HepG2 (cell line): ENCODE data around the gene IKZF3. TPM values are rescaled to one million over a fixed set of nuclear protein-coding genes. Genes with fewer than 3 reads are reported as not detected.
A peak's percentile ranks its signal among the peaks of the same experiment; 100 is the strongest.

Experiments used
- ATAD3A ChIP-seq: sonication (generic); formaldehyde crosslinking; IDR thresholded peaks from 2 replicates; pipeline ENCODE4 v1.4.0; 2020; ENCODE audit warnings: missing genetic modification reagents
- ATF7 ChIP-seq, 2 experiments: fragments of 450-650 bp in 1 of 2; sonication (generic) in 1 of 2; formaldehyde crosslinking in 1 of 2; IDR thresholded peaks; 2 replicates each; pipeline versions ENCODE4 v1.4.0 to v1.6.1; 2016 to 2020; ENCODE audit warnings: antibody characterized with exemption in 1 of 2, mild to moderate bottlenecking in 1 of 2, missing genetic modification reagents in 1 of 2
- CEBPG ChIP-seq: IDR thresholded peaks from 2 replicates; pipeline ENCODE4 v1.6.1; 2016
- CHD4 ChIP-seq: fragments of 200-600 bp; sonication (generic); IDR thresholded peaks from 2 replicates; pipeline ENCODE4 v1.7.0; 2017; ENCODE audit warnings: mild to moderate bottlenecking, low read length, borderline replicate concordance
- DZIP1 ChIP-seq: sonication (generic); formaldehyde crosslinking; IDR thresholded peaks from 2 replicates; pipeline ENCODE4 v1.5.0; 2020; ENCODE audit warnings: mild to moderate bottlenecking, missing genetic modification reagents
- KDM1A ChIP-seq: IDR thresholded peaks from 2 replicates; pipeline ENCODE4 v1.6.1; 2016; ENCODE audit warnings: missing compliant biosample characterization
- KLF11 ChIP-seq: IDR thresholded peaks from 2 replicates; pipeline ENCODE4 v1.6.1; 2016; ENCODE audit warnings: missing compliant biosample characterization
- MAX ChIP-seq: IDR thresholded peaks from 2 replicates; pipeline ENCODE4 v1.6.1; 2012; ENCODE audit warnings: inconsistent platforms
- MTA3 ChIP-seq: sonication (generic); formaldehyde crosslinking; IDR thresholded peaks from 2 replicates; pipeline ENCODE4 v1.4.0; 2020; ENCODE audit warnings: missing genetic modification reagents
- NCOR1 ChIP-seq: fragments of 200-600 bp; sonication (generic); IDR thresholded peaks from 2 replicates; pipeline ENCODE4 v1.7.0; 2017; ENCODE audit warnings: antibody characterized with exemption, low read length, borderline replicate concordance
- NFYC ChIP-seq: IDR thresholded peaks from 2 replicates; pipeline ENCODE4 v1.6.1; 2016; ENCODE audit warnings: missing genetic modification reagents, missing compliant biosample characterization
- NR2F2 ChIP-seq: IDR thresholded peaks from 2 replicates; pipeline ENCODE4 v1.6.1; 2012; ENCODE audit warnings: low read depth, inconsistent platforms, borderline replicate concordance
- PHF8 ChIP-seq: sonication (generic); formaldehyde crosslinking; IDR thresholded peaks from 2 replicates; pipeline ENCODE4 v1.5.0; 2020; ENCODE audit warnings: missing genetic modification reagents
- PREB ChIP-seq: sonication (generic); formaldehyde crosslinking; IDR thresholded peaks from 2 replicates; pipeline ENCODE4 v1.4.0; 2020; ENCODE audit warnings: missing genetic modification reagents
- SNAI1 ChIP-seq: sonication (generic); formaldehyde crosslinking; IDR thresholded peaks from 2 replicates; pipeline ENCODE4 v1.5.0; 2020; ENCODE audit warnings: mild to moderate bottlenecking, missing genetic modification reagents, borderline replicate concordance
- TARDBP ChIP-seq: sonication (generic); formaldehyde crosslinking; IDR thresholded peaks from 2 replicates; pipeline ENCODE4 v1.8.0; 2022; ENCODE audit warnings: mild to moderate bottlenecking, missing genetic modification reagents
- TOE1 ChIP-seq: sonication (generic); formaldehyde crosslinking; IDR thresholded peaks from 2 replicates; pipeline ENCODE4 v1.4.0; 2020; ENCODE audit warnings: mild to moderate bottlenecking, missing genetic modification reagents
- TP53 ChIP-seq: sonication (generic); formaldehyde crosslinking; conservative IDR thresholded peaks from 2 replicates; pipeline ENCODE4 v1.4.0; 2020; ENCODE audit warnings: missing genetic modification reagents
- TRIM24 ChIP-seq: sonication (generic); formaldehyde crosslinking; IDR thresholded peaks from 2 replicates; pipeline ENCODE4 v1.8.0; 2022; ENCODE audit warnings: mild to moderate bottlenecking, missing genetic modification reagents
- ZFAT ChIP-seq: sonication (generic); formaldehyde crosslinking; conservative IDR thresholded peaks from 2 replicates; pipeline ENCODE4 v1.8.1; 2023; ENCODE audit warnings: missing genetic modification reagents, inconsistent platforms
- ZNF101 ChIP-seq: sonication (generic); formaldehyde crosslinking; IDR thresholded peaks from 2 replicates; pipeline ENCODE4 v1.4.0; 2020; ENCODE audit warnings: mild to moderate bottlenecking, low read depth, missing genetic modification reagents, borderline replicate concordance
- ZNF256 ChIP-seq: sonication (generic); formaldehyde crosslinking; conservative IDR thresholded peaks from 2 replicates; pipeline ENCODE4 v1.4.0; 2020; ENCODE audit warnings: missing genetic modification reagents
- ZNF30 ChIP-seq: sonication (generic); formaldehyde crosslinking; IDR thresholded peaks from 2 replicates; pipeline ENCODE4 v1.5.0; 2020; ENCODE audit warnings: mild to moderate bottlenecking, missing genetic modification reagents
- ZNF7 ChIP-seq: IDR thresholded peaks from 2 replicates; pipeline ENCODE4 v1.6.1; 2016; ENCODE audit warnings: missing biosample characterization, missing genetic modification reagents
- ZNF740 ChIP-seq: sonication (generic); formaldehyde crosslinking; IDR thresholded peaks from 2 replicates; pipeline ENCODE4 v1.4.0; 2020; ENCODE audit warnings: missing genetic modification reagents
- ZNF772 ChIP-seq: sonication (generic); formaldehyde crosslinking; IDR thresholded peaks from 2 replicates; pipeline ENCODE4 v1.5.0; 2020; ENCODE audit warnings: mild to moderate bottlenecking, missing genetic modification reagents
- ZNF891 ChIP-seq: sonication (generic); formaldehyde crosslinking; IDR thresholded peaks from 2 replicates; pipeline ENCODE4 v1.5.0; 2020; ENCODE audit warnings: mild to moderate bottlenecking, missing genetic modification reagents
- ZSCAN12 ChIP-seq: sonication (generic); formaldehyde crosslinking; IDR thresholded peaks from 2 replicates; pipeline ENCODE4 v1.9.0; 2021; ENCODE audit warnings: mild to moderate bottlenecking, missing genetic modification reagents
- ZSCAN31 ChIP-seq: sonication (generic); formaldehyde crosslinking; IDR thresholded peaks from 2 replicates; pipeline ENCODE4 v1.5.0; 2020; ENCODE audit warnings: low read depth, mild to moderate bottlenecking, missing genetic modification reagents
- polyA plus RNA-seq, 8 experiments: library from polyadenylated mRNA; depleted of rRNA in 3 of 8; stranded (reverse) in 7 of 8; unstranded in 1 of 8; fragments of >200 nt; fragmentation: Illumina TruSeq in 4 of 8; extraction: Trizol in 4 of 8; gene quantifications; 2 replicates each; pipeline versions ENCODE4 v1.2.1 to v1.2.3, GENCODE V29; 2011 to 2016; ENCODE audit warnings: low read depth in 4 of 8, missing spikeins in 1 of 8, mixed read lengths in 1 of 8; ENCODE audit not compliant: insufficient read depth in 1 of 8
- total RNA-seq, 5 experiments: library from RNA; depleted of rRNA; stranded (reverse); fragments of >200 nt; fragmentation: Illumina TruSeq; extraction: Trizol; gene quantifications; 2 replicates each; pipeline ENCODE4 v1.2.3, GENCODE V29; 2016; ENCODE audit warnings: low read depth in 1 of 5

IKZF3 gene
- total and polyA plus RNA-seq, 2 of the 13 experiments (the other 11 are each of a cell fraction or from before 2014, with no cell fraction given) = not detected

GRCh38 chr17:39730095-39730921 lies 133.8 kb downstream of the IKZF3 start, which contains the start of gene MIEN1 (continued):
- TF ChIP-seq DZIP1 (CRISPR knock-in tag) = peak; percentile 95
- no peak for TF ChIP-seq NCOR1
- TF ChIP-seq PREB (CRISPR knock-in tag) = no peak
- TF ChIP-seq ZNF30 (CRISPR knock-in tag) = no peak
- TF ChIP-seq CHD4 = no peak
- TF ChIP-seq MAX = peak; percentile 81
- TF ChIP-seq ZNF101 (CRISPR knock-in tag) = no peak
- TF ChIP-seq ZNF891 = peak; percentile 95
- peak; percentile 91; the same call in 1 of the 2 replicates for TF ChIP-seq TARDBP (CRISPR knock-in tag)
- no peak for TF ChIP-seq TRIM24 (CRISPR knock-in tag)
- TF ChIP-seq ZSCAN31 (CRISPR knock-in tag) = peak; percentile 66
- no peak for TF ChIP-seq ZNF740 (CRISPR knock-in tag)
- no peak for TF ChIP-seq ZSCAN12 (CRISPR knock-in tag)
- TF ChIP-seq ZNF772 (CRISPR knock-in tag) = peak; percentile 72; the same call in 1 of the 2 replicates
- no peak; the same call in 1 of the 2 replicates for TF ChIP-seq ZNF256
- TF ChIP-seq ZFAT = no peak
- 0 out of 2 replicates have a peak, but pooled peaks have one; percentile 28 for TF ChIP-seq NR2F2
- no peak for TF ChIP-seq KLF11 (CRISPR knock-in tag)
- no peak for TF ChIP-seq ATAD3A
- TF ChIP-seq CEBPG (CRISPR knock-in tag) = peak; percentile 36; the same call in 1 of the 2 replicates
- 0 out of 2 replicates have a peak, but pooled peaks have one; percentile 17 for TF ChIP-seq TOE1
- no peak for TF ChIP-seq ATF7 (IDR thresholded peaks at IDR 0.05)
- peak; percentile 73 for TF ChIP-seq ATF7 (CRISPR knock-in tag; IDR thresholded peaks at IDR 0.05)
- no peak for TF ChIP-seq MTA3 (CRISPR knock-in tag)
- 0 out of 2 replicates have a peak, but pooled peaks have one; percentile 18 for TF ChIP-seq TP53 (CRISPR knock-in tag)
- peak; percentile 90 for TF ChIP-seq PHF8 (CRISPR knock-in tag)
- TF ChIP-seq KDM1A (CRISPR knock-in tag) = peak; percentile 16; the same call in 1 of the 2 replicates
- no peak for TF ChIP-seq ZNF7
- peak; percentile 21; the same call in 1 of the 2 replicates for TF ChIP-seq SNAI1
- peak; percentile 51; the same call in 1 of the 2 replicates for TF ChIP-seq NFYC
